GM23338 (cell line): Measurements from ENCODE around the gene SLC66A3. TPM values are rescaled to one million over a fixed set of nuclear protein-coding genes. Genes with fewer than 3 reads are reported as not detected.

Experiments used
- ATAC-seq: fragments of 200-7000 bp; cut with Tn5 transposase; 3 replicates; pipeline ENCODE4 v1.9.1; 2020
- DNase-seq: peaks from one replicate; pipeline ENCODE4 v3.0.0-alpha.2; 2015; ENCODE audit warnings: low spot score
- H2AFZ ChIP-seq: fragments of 200-600 bp; sonication (generic); 2 replicates; pipeline ENCODE4 v1.8.0; 2016; ENCODE audit warnings: antibody characterized with exemption, mild to moderate bottlenecking, moderate library complexity
- H3F3A ChIP-seq: fragments of 200-600 bp; sonication (generic); replicated peaks from 2 replicates; pipeline ENCODE4 v1.8.0; 2017; ENCODE audit warnings: antibody characterized with exemption, mixed run types, low read depth
- H3K27ac ChIP-seq: fragments of 200-600 bp; sonication (generic); 2 replicates; pipeline ENCODE4 v1.6.1; 2016; ENCODE audit warnings: low read depth
- H3K27me3 ChIP-seq: fragments of 200-600 bp; sonication (generic); 2 replicates; pipeline ENCODE4 v1.8.0; 2016; ENCODE audit warnings: mild to moderate bottlenecking, mixed run types, moderate library complexity; ENCODE audit not compliant: insufficient read depth
- H3K36me3 ChIP-seq: fragments of 200-600 bp; sonication (generic); 2 replicates; pipeline ENCODE4 v1.8.0; 2016; ENCODE audit warnings: mild to moderate bottlenecking; ENCODE audit not compliant: insufficient read depth
- H3K4me1 ChIP-seq: fragments of 200-600 bp; sonication (generic); 2 replicates; pipeline ENCODE4 v1.8.0; 2016; ENCODE audit warnings: mild to moderate bottlenecking, moderate library complexity; ENCODE audit not compliant: insufficient read depth
- H3K4me2 ChIP-seq: fragments of 200-600 bp; sonication (generic); 2 replicates; pipeline ENCODE4 v1.7.1; 2017; ENCODE audit warnings: mixed run types
- H3K4me3 ChIP-seq: fragments of 200-600 bp; sonication (generic); 2 replicates; pipeline ENCODE4 v1.6.1; 2016; ENCODE audit warnings: mixed run types
- H3K79me2 ChIP-seq: fragments of 200-600 bp; sonication (generic); replicated peaks from 2 replicates; pipeline ENCODE4 v1.8.0; 2017; ENCODE audit warnings: mild to moderate bottlenecking; ENCODE audit not compliant: insufficient read depth
- H3K9me2 ChIP-seq: fragments of 200-600 bp; sonication (generic); 2 replicates; pipeline ENCODE4 v1.8.0; 2017; ENCODE audit not compliant: insufficient read depth
- H4K20me1 ChIP-seq: fragments of 200-600 bp; sonication (generic); replicated peaks from 2 replicates; pipeline ENCODE4 v1.8.0; 2017; ENCODE audit warnings: mild to moderate bottlenecking; ENCODE audit not compliant: insufficient read depth
- H3K27ac Mint-ChIP-seq: 2 replicates; pipeline ENCODE4 v1.8.0; 2020; ENCODE audit warnings: inconsistent platforms, mild to moderate bottlenecking, moderate library complexity, mixed read lengths
- H3K27me3 Mint-ChIP-seq: 3 replicates; pipeline ENCODE4 v1.8.0; 2022; ENCODE audit warnings: low read depth, mild to moderate bottlenecking, moderate library complexity, mixed read lengths, inconsistent platforms; ENCODE audit not compliant: insufficient read depth, poor library complexity
- H3K36me3 Mint-ChIP-seq: 3 replicates; pipeline ENCODE4 v1.8.0; 2021; ENCODE audit warnings: low read depth, mild to moderate bottlenecking, inconsistent platforms, moderate library complexity, mixed read lengths
- H3K4me1 Mint-ChIP-seq: 3 replicates; pipeline ENCODE4 v1.8.0; 2020; ENCODE audit warnings: mild to moderate bottlenecking, inconsistent platforms, mixed read lengths
- H3K4me3 Mint-ChIP-seq: 3 replicates; pipeline ENCODE4 v1.8.0; 2021; ENCODE audit warnings: moderate library complexity, mild to moderate bottlenecking, inconsistent platforms, mixed read lengths
- H3K9me3 Mint-ChIP-seq: 3 replicates; pipeline ENCODE4 v1.8.0; 2020; ENCODE audit warnings: moderate library complexity, mild to moderate bottlenecking, inconsistent platforms, mixed read lengths
- CREB1 ChIP-seq: fragments of 250-450 bp; sonication (Bioruptor Pico); IDR thresholded peaks from 2 replicates; pipeline ENCODE4 v1.5.0; 2020; ENCODE audit warnings: low read depth, mild to moderate bottlenecking, moderate library complexity
- CTCF ChIP-seq, 2 experiments: fragments of 200-600 bp in 1 of 2; sonication (generic) in 1 of 2; conservative IDR thresholded peaks; 2 replicates each; pipeline versions ENCODE4 v1.5.1 to v1.6.1; 2016 to 2017; ENCODE audit warnings: antibody characterized with exemption in 2 of 2, low read depth in 2 of 2, mild to moderate bottlenecking in 2 of 2, moderate library complexity in 1 of 2
- ETS1 ChIP-seq: IDR thresholded peaks from 2 replicates; pipeline ENCODE4 v1.6.1; 2016; ENCODE audit warnings: antibody characterized with exemption
- EZH2 ChIP-seq: fragments of 200-600 bp; sonication (generic); IDR thresholded peaks from one replicate; pipeline ENCODE4 v1.8.0; 2017; ENCODE audit warnings: antibody characterized with exemption, mild to moderate bottlenecking, low read depth; ENCODE audit not compliant: unreplicated experiment
- EZH2phosphoT487 ChIP-seq: fragments of 200-600 bp; sonication (generic); IDR thresholded peaks from one replicate; pipeline ENCODE4 v1.8.1; 2018; ENCODE audit warnings: antibody characterized with exemption; ENCODE audit not compliant: unreplicated experiment
- JUNB ChIP-seq: IDR thresholded peaks from one replicate; pipeline ENCODE4 v1.6.1; 2016; ENCODE audit warnings: antibody characterized with exemption; ENCODE audit not compliant: unreplicated experiment
- NANOG ChIP-seq: IDR thresholded peaks from 2 replicates; pipeline ENCODE4 v1.6.1; 2016; ENCODE audit warnings: antibody characterized with exemption, borderline replicate concordance
- POLR2AphosphoS5 ChIP-seq: IDR thresholded peaks from 2 replicates; pipeline ENCODE4 v1.6.1; 2016; ENCODE audit warnings: antibody characterized with exemption, low read depth
- REST ChIP-seq: IDR thresholded peaks from one replicate; pipeline ENCODE4 v1.6.1; 2018; ENCODE audit warnings: antibody characterized with exemption; ENCODE audit not compliant: unreplicated experiment
- ZNF114 ChIP-seq: fragments of 250-450 bp; sonication (Bioruptor Pico); IDR thresholded peaks from 2 replicates; pipeline ENCODE4 v1.5.0; 2020; ENCODE audit warnings: mild to moderate bottlenecking, moderate library complexity
- ZNF331 ChIP-seq: fragments of 250-450 bp; sonication (Bioruptor Pico); IDR thresholded peaks from 2 replicates; pipeline ENCODE4 v1.5.0; 2020; ENCODE audit warnings: low read depth, mild to moderate bottlenecking, moderate library complexity
- ZNF462 ChIP-seq: fragments of 250-450 bp; sonication (Bioruptor Pico); IDR thresholded peaks from 2 replicates; pipeline ENCODE4 v1.5.0; 2020; ENCODE audit warnings: mild to moderate bottlenecking, moderate library complexity
- polyA plus RNA-seq: library from polyadenylated mRNA; unstranded; fragments of >200 nt; fragmentation: Nextera tagmentation; extraction: Ambion mirVana; gene quantifications from 2 replicates; pipeline ENCODE4 v1.2.1, GENCODE V29; 2016
- total RNA-seq: library from RNA; depleted of rRNA; stranded (reverse); fragments of >200 nt; shearing (Covaris generic); gene quantifications from 2 replicates; pipeline ENCODE4 v1.2.3, GENCODE V29; 2014

Gene SLC66A3
- total and polyA plus RNA-seq, 2 experiments from 2014 or later = 13.7 to 18.4 TPM

GRCh38 chr2:11213975-11214374 is 58.7 kb downstream of the SLC66A3 start (continued):
- TF ChIP-seq ETS1 (no peak), CREB1 (CRISPR knock-in tag) (no peak), NANOG (no peak)

- Histone ChIP-seq H3K27me3 (no peaks in the 10 kb centered on the region), H3K79me2 (no peaks in the 10 kb centered on the region), H3K4me2 (no peak overlapping the region), H3K27ac (no peak overlapping the region), H3K36me3 (peaks cover 13% of the 10 kb centered on the region), H4K20me1 (no peaks in the 10 kb centered on the region), H2AFZ (no peak overlapping the region), H3K9me2 (no peaks in the 10 kb centered on the region), H3K4me3 (no peak overlapping the region), H3K4me1 (no peaks in the 10 kb centered on the region), H3F3A (no peaks in the 10 kb centered on the region)
- no peak overlapping the region for H3K4me3 Mint-ChIP-seq
- DNase-seq = no peak
- H3K4me1 Mint-ChIP-seq = no peaks in the 10 kb centered on the region
- peaks cover 45% of the 10 kb centered on the region for H3K36me3 Mint-ChIP-seq
- no peak overlapping the region for H3K27ac Mint-ChIP-seq
- H3K27me3 Mint-ChIP-seq = peaks cover 11% of the 10 kb centered on the region
- ATAC-seq = no peak
- no peaks in the 10 kb centered on the region for H3K9me3 Mint-ChIP-seq
- no peak for TF ChIP-seq EZH2
- TF ChIP-seq CTCF (conservative IDR thresholded peaks at IDR 0.05; ENCODE audit: low read depth in 2 of 2) = no peak
- TF ChIP-seq ZNF114 (CRISPR knock-in tag) = no peak
- TF ChIP-seq ZNF331 (CRISPR knock-in tag) = no peak
- no peak for TF ChIP-seq EZH2phosphoT487
- no peak for TF ChIP-seq JUNB
- no peak for TF ChIP-seq CREB1 (CRISPR knock-in tag)
- no peak for TF ChIP-seq REST
- no peak for TF ChIP-seq POLR2AphosphoS5
- no peak for TF ChIP-seq ZNF462 (CRISPR knock-in tag)
- TF ChIP-seq ETS1 = no peak
These were observed 59.5 kb downstream of the SLC66A3 start for GRCh38 chr2:11214770-11215169.
